WTC11 (cell line): Measurements from ENCODE around the gene DGKG.

ENCODE experiments used
- ATF3 ChIP-seq: sonication (generic); formaldehyde crosslinking; conservative IDR thresholded peaks from 2 replicates; pipeline ENCODE4 v1.8.1; 2022; ENCODE audit warnings: mild to moderate bottlenecking, missing genetic modification reagents
- ATF6 ChIP-seq: sonication (generic); formaldehyde crosslinking; IDR thresholded peaks from 2 replicates; pipeline ENCODE4 v1.8.1; 2023; ENCODE audit warnings: mild to moderate bottlenecking, missing genetic modification reagents
- CBFB ChIP-seq: sonication (generic); formaldehyde crosslinking; IDR thresholded peaks from 2 replicates; pipeline ENCODE4 v1.8.1; 2022; ENCODE audit warnings: mild to moderate bottlenecking, low read depth, missing genetic modification reagents
- CTCF ChIP-seq: fragments of 200-600 bp; IDR thresholded peaks from 2 replicates; pipeline ENCODE4 v1.8.0; 2022; ENCODE audit warnings: antibody characterized with exemption
- JAZF1 ChIP-seq: fragments of 250-450 bp; sonication (Bioruptor Pico); IDR thresholded peaks from 2 replicates; pipeline ENCODE4 v1.9.0; 2021; ENCODE audit warnings: moderate library complexity, mild to moderate bottlenecking, inconsistent platforms
- JUN ChIP-seq: sonication (generic); formaldehyde crosslinking; IDR thresholded peaks from 2 replicates; pipeline ENCODE4 v1.8.0; 2023; ENCODE audit warnings: mild to moderate bottlenecking, missing genetic modification reagents
- USF2 ChIP-seq: sonication (generic); formaldehyde crosslinking; IDR thresholded peaks from 2 replicates; pipeline ENCODE4 v1.8.1; 2023; ENCODE audit warnings: mild to moderate bottlenecking, missing genetic modification reagents, moderate library complexity
- ZNF121 ChIP-seq: sonication (generic); formaldehyde crosslinking; IDR thresholded peaks from 2 replicates; pipeline ENCODE4 v1.8.0; 2023; ENCODE audit warnings: missing genetic modification reagents

- no peak for TF ChIP-seq CTCF
- TF ChIP-seq CBFB (CRISPR knock-in tag), result no peak
- no peak for TF ChIP-seq ATF3 (CRISPR knock-in tag)
- TF ChIP-seq JUN (CRISPR knock-in tag), result no peak
- no peak for TF ChIP-seq USF2 (CRISPR knock-in tag)
- no peak for TF ChIP-seq ATF6
- TF ChIP-seq ZNF121 (CRISPR knock-in tag), result no peak
- no peak for TF ChIP-seq JAZF1 (CRISPR knock-in tag)
Observed at GRCh38 chr3:186258968-186259367, 103.1 kb downstream of the DGKG start.
